Suppressor macrophage treated with lipopolysaccharide for 4 hours (primary cell): Measurements from ENCODE around the gene SNX24.
"Not testable (repeated sequence)": the region's sequence is repeated elsewhere in the genome, so short reads cannot be mapped to it uniquely, and the experiment has no call there.

Experiments
- DNase-seq: peaks from one replicate; pipeline ENCODE4 v3.0.0-alpha.2; 2020

Gene SNX24

GRCh38 chr5:122874179-122874875, 28.9 kb downstream of the SNX24 start:
- peak; percentile 29 for DNase-seq

- peak; percentile 74 for DNase-seq
Observed at GRCh38 chr5:122877518-122877917, 32.1 kb downstream of the SNX24 start.

- DNase-seq: no peak
Observed at GRCh38 chr5:122879076-122879475, 33.7 kb downstream of the SNX24 start.

- DNase-seq: no peak
Observed at GRCh38 chr5:122880170-122880689, 34.8 kb downstream of the SNX24 start.

- DNase-seq: no peak
Observed at GRCh38 chr5:122880749-122881148, 35.3 kb downstream of the SNX24 start.

- DNase-seq: peak; percentile 38
Observed at GRCh38 chr5:122882831-122883230, 37.4 kb downstream of the SNX24 start.

GRCh38 chr5:122885045-122885517, 39.7 kb downstream of the SNX24 start:
- no peak for DNase-seq

GRCh38 chr5:122885891-122886290, 40.5 kb downstream of the SNX24 start:
- DNase-seq: no peak

- DNase-seq: no peak
Observed at GRCh38 chr5:122895141-122895540, 49.7 kb downstream of the SNX24 start.

GRCh38 chr5:122896598-122897282, 51.3 kb downstream of the SNX24 start:
- DNase-seq: peak; percentile 34

GRCh38 chr5:122897283-122897602, 51.8 kb downstream of the SNX24 start:
- no peak for DNase-seq

GRCh38 chr5:122901346-122901745, 55.9 kb downstream of the SNX24 start:
- DNase-seq: no peak

GRCh38 chr5:122902263-122902662, 56.9 kb downstream of the SNX24 start:
- no peak for DNase-seq

GRCh38 chr5:122906768-122907167, 61.4 kb downstream of the SNX24 start:
- no peak for DNase-seq

GRCh38 chr5:122907276-122907675, 61.9 kb downstream of the SNX24 start:
- no peak for DNase-seq

- DNase-seq: no peak
Observed at GRCh38 chr5:122908108-122908507, 62.7 kb downstream of the SNX24 start.

GRCh38 chr5:122908662-122909061, 63.2 kb downstream of the SNX24 start:
- DNase-seq: no peak

- DNase-seq: no peak
Observed at GRCh38 chr5:122909470-122910100, 64.2 kb downstream of the SNX24 start.

GRCh38 chr5:122913436-122913835, 68.0 kb downstream of the SNX24 start:
- DNase-seq: not testable (repeated sequence)

GRCh38 chr5:122915717-122916461, 70.5 kb downstream of the SNX24 start:
- peak; percentile 42 for DNase-seq

GRCh38 chr5:122916490-122916889, 71.1 kb downstream of the SNX24 start:
- no peak for DNase-seq

GRCh38 chr5:122919969-122920368, 74.6 kb downstream of the SNX24 start:
- no peak for DNase-seq

- no peak for DNase-seq
Observed at GRCh38 chr5:122921826-122922225, 76.4 kb downstream of the SNX24 start.
